HL-60/S4 treated with phorbol 12-myristate 13-acetate at 8.2 ng/mL for 4 days and 3 days (cell line): ENCODE data around the gene DBN1.

ENCODE experiments used
- in situ Hi-C: fragments of 300-500 bp; cut with MboI; formaldehyde crosslinking; loops from 2 replicates; pipeline ENCODE4 v1.15.0; 2022; ENCODE audit warnings: low sequenced_read_pairs

DBN1 gene

GRCh38 chr5:177457852-177458681 lies 15.4 kb downstream of the DBN1 start:
- in situ Hi-C loops = no loop called here

GRCh38 chr5:177456976-177457851 lies 16.2 kb downstream of the DBN1 start:
- in situ Hi-C loops = no loop called here

- in situ Hi-C loops = no loop called here
Measured at GRCh38 chr5:177456591-177456964, 16.9 kb downstream of the DBN1 start.

GRCh38 chr5:177455661-177456590 lies 17.5 kb downstream of the DBN1 start:
- in situ Hi-C loops = no loop called here

GRCh38 chr5:177455036-177455660 lies 18.3 kb downstream of the DBN1 start:
- in situ Hi-C loops = no loop called here

- in situ Hi-C loops = no loop called here
Measured at GRCh38 chr5:177454397-177455035, 18.9 kb downstream of the DBN1 start.

- in situ Hi-C loops = no loop called here
Measured at GRCh38 chr5:177453852-177454396, 19.5 kb downstream of the DBN1 start.

- in situ Hi-C loops = no loop called here
Measured at GRCh38 chr5:177452688-177453638, 20.5 kb downstream of the DBN1 start.

- in situ Hi-C loops = no loop called here
Measured at GRCh38 chr5:177450667-177451424, 22.6 kb downstream of the DBN1 start.

GRCh38 chr5:177449140-177450061 lies 24.0 kb downstream of the DBN1 start:
- in situ Hi-C loops = no loop called here

- in situ Hi-C loops = no loop called here
Measured at GRCh38 chr5:177448244-177448950, 25.0 kb downstream of the DBN1 start.

GRCh38 chr5:177447611-177448243 lies 25.7 kb downstream of the DBN1 start:
- in situ Hi-C loops = no loop called here

GRCh38 chr5:177447066-177447610 lies 26.3 kb downstream of the DBN1 start:
- in situ Hi-C loops = no loop called here

- in situ Hi-C loops = no loop called here
Measured at GRCh38 chr5:177446200-177447065, 27.0 kb downstream of the DBN1 start, which contains the start of gene PRR7. PRR7 (plus strand) TSS chr5:177446814; CDS start chr5:177455068, 8,254 bp downstream.

- in situ Hi-C loops = no loop called here
Measured at GRCh38 chr5:177445917-177446199, 27.6 kb downstream of the DBN1 start.
